ENCODE data around the gene WDR3. TPM values are rescaled to one million over a fixed set of nuclear protein-coding genes. Genes with fewer than 3 reads are reported as not detected.

Gene WDR3
- total RNA-seq, 1 experiment from 2014 or later = 30.7 TPM

- H3K27me3 ChIP-seq (ENCODE audit: control insufficient read depth, insufficient read depth, low read length) = no peaks in the 10 kb centered on the region
- no peak for ATAC-seq
- no peak for DNase-seq (ENCODE audit: low read depth, low spot score)
- no TSS peak for BruUV-seq (replicated peaks)
- ChIA-PET POLR2A (no interaction called here), CTCF (no interaction called here)
- H3K4me3 ChIP-seq (ENCODE audit: low read depth in 2 of 2, low read length in 2 of 2) = no peak overlapping the region
- in situ Hi-C loops (cut with HindIII; ENCODE audit: low pct_unique_long_range_greater_than_20kb, low sequenced_read_pairs) (no loop called here), intact Hi-C loops (cut with micrococcal nuclease; ENCODE audit: unreplicated experiment) (no loop called here)
- H3K27ac ChIP-seq (ENCODE audit: low read length) = no peak overlapping the region
- TF ChIP-seq, protein P1, sequence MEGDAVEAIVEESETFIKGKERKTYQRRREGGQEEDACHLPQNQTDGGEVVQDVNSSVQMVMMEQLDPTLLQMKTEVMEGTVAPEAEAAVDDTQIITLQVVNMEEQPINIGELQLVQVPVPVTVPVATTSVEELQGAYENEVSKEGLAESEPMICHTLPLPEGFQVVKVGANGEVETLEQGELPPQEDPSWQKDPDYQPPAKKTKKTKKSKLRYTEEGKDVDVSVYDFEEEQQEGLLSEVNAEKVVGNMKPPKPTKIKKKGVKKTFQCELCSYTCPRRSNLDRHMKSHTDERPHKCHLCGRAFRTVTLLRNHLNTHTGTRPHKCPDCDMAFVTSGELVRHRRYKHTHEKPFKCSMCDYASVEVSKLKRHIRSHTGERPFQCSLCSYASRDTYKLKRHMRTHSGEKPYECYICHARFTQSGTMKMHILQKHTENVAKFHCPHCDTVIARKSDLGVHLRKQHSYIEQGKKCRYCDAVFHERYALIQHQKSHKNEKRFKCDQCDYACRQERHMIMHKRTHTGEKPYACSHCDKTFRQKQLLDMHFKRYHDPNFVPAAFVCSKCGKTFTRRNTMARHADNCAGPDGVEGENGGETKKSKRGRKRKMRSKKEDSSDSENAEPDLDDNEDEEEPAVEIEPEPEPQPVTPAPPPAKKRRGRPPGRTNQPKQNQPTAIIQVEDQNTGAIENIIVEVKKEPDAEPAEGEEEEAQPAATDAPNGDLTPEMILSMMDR (IDR thresholded peaks at IDR 0.05) = no peak
- no peak for TF ChIP-seq SIN3A (IDR thresholded peaks at IDR 0.05; ENCODE audit: borderline replicate concordance, insufficient read depth, low read depth, low read length)
- TF ChIP-seq, protein P2, sequence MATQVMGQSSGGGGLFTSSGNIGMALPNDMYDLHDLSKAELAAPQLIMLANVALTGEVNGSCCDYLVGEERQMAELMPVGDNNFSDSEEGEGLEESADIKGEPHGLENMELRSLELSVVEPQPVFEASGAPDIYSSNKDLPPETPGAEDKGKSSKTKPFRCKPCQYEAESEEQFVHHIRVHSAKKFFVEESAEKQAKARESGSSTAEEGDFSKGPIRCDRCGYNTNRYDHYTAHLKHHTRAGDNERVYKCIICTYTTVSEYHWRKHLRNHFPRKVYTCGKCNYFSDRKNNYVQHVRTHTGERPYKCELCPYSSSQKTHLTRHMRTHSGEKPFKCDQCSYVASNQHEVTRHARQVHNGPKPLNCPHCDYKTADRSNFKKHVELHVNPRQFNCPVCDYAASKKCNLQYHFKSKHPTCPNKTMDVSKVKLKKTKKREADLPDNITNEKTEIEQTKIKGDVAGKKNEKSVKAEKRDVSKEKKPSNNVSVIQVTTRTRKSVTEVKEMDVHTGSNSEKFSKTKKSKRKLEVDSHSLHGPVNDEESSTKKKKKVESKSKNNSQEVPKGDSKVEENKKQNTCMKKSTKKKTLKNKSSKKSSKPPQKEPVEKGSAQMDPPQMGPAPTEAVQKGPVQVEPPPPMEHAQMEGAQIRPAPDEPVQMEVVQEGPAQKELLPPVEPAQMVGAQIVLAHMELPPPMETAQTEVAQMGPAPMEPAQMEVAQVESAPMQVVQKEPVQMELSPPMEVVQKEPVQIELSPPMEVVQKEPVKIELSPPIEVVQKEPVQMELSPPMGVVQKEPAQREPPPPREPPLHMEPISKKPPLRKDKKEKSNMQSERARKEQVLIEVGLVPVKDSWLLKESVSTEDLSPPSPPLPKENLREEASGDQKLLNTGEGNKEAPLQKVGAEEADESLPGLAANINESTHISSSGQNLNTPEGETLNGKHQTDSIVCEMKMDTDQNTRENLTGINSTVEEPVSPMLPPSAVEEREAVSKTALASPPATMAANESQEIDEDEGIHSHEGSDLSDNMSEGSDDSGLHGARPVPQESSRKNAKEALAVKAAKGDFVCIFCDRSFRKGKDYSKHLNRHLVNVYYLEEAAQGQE (IDR thresholded peaks at IDR 0.05; ENCODE audit: insufficient read depth in 1 of 2, low read depth in 2 of 2, low read length in 1 of 2) = no peak
- no peak for TF ChIP-seq TCF7L2 (IDR thresholded peaks at IDR 0.05; ENCODE audit: low read depth, low read length)
- no peak for TF ChIP-seq POLR2AphosphoS5 (IDR thresholded peaks at IDR 0.05; ENCODE audit: low read depth, low read length)
- no peaks in the 10 kb centered on the region for H3K9me3 ChIP-seq (ENCODE audit: control insufficient read depth, insufficient read depth, low read depth, low read length)
- no peaks in the 10 kb centered on the region for H3K4me1 ChIP-seq (ENCODE audit: control insufficient read depth, insufficient read depth, low read length)
- H3K36me3 ChIP-seq (ENCODE audit: control insufficient read depth, insufficient read depth, low read length) = peaks cover 5% of the 10 kb centered on the region; the same call in 1 of the 2 replicates
These were observed 18.5 kb upstream of the WDR3 start for GRCh38 chr1:117911051-117911450.

DNA sequence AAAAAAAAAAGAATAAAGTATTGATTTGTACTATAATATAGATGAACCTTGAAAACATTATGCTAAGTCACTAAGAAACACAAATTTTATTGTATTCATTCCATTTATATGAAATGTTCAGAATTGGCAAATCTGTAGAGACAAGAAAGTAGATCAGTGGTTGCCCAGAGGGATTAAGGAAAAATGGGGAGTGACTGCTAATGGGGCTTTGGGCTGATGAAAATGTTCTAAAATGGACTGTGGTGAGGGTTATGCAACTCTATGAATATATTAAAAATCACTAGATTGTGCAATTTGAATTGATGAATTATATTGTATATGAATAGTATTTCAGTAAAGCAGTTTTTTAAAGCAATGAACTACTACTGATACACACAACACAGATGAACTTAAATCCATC, 10.2 kb upstream of the WDR3 start:
- Histone ChIP-seq H3K4me3 (ENCODE audit: low read depth in 2 of 2, low read length in 2 of 2) (no peak overlapping the region), H3K9me3 (ENCODE audit: control insufficient read depth, insufficient read depth, low read depth, low read length) (no peaks in the 10 kb centered on the region), H3K4me1 (ENCODE audit: control insufficient read depth, insufficient read depth, low read length) (no peaks in the 10 kb centered on the region), H3K27me3 (ENCODE audit: control insufficient read depth, insufficient read depth, low read length) (no peaks in the 10 kb centered on the region), H3K36me3 (ENCODE audit: control insufficient read depth, insufficient read depth, low read length) (peaks cover 4% of the 10 kb centered on the region; the same call in 1 of the 2 replicates), H3K27ac (ENCODE audit: low read length) (no peak overlapping the region)
- DNase-seq (ENCODE audit: low read depth, low spot score) (no peak), ATAC-seq (no peak)
- BruUV-seq (replicated peaks) = no TSS peak
- intact Hi-C loops (cut with micrococcal nuclease; ENCODE audit: unreplicated experiment) = no loop called here
- CTCF ChIA-PET = no interaction called here
- POLR2A ChIA-PET = no interaction called here
- TF ChIP-seq, protein P1 (IDR thresholded peaks at IDR 0.05) = no peak
- TF ChIP-seq, protein P2 (IDR thresholded peaks at IDR 0.05; ENCODE audit: insufficient read depth in 1 of 2, low read depth in 2 of 2, low read length in 1 of 2) = no peak
- TF ChIP-seq SIN3A (IDR thresholded peaks at IDR 0.05; ENCODE audit: borderline replicate concordance, insufficient read depth, low read depth, low read length) = no peak
- no peak for TF ChIP-seq POLR2AphosphoS5 (IDR thresholded peaks at IDR 0.05; ENCODE audit: low read depth, low read length)
- no peak for TF ChIP-seq TCF7L2 (IDR thresholded peaks at IDR 0.05; ENCODE audit: low read depth, low read length)
- in situ Hi-C loops (cut with HindIII; ENCODE audit: low pct_unique_long_range_greater_than_20kb, low sequenced_read_pairs) = no loop called here

All from Panc1 (cell line).